Stimulated activated naive CD8-positive, alpha-beta T cell treated with anti-CD3 and anti-CD28 coated beads, Interleukin-15, Interleukin-2, amounts not matched to agents 100 U/mL and 50 U/mL, for 24 hours (primary cell): ENCODE data around the gene THBS1.

Experiments
- ATAC-seq: fragments of 150-1000 bp; cut with Tn5 transposase; one replicate; pipeline ENCODE4 v1.10.0; 2021
- DNase-seq: peaks from one replicate; pipeline ENCODE4 v3.0.0; 2021

The THBS1 gene

DNA sequence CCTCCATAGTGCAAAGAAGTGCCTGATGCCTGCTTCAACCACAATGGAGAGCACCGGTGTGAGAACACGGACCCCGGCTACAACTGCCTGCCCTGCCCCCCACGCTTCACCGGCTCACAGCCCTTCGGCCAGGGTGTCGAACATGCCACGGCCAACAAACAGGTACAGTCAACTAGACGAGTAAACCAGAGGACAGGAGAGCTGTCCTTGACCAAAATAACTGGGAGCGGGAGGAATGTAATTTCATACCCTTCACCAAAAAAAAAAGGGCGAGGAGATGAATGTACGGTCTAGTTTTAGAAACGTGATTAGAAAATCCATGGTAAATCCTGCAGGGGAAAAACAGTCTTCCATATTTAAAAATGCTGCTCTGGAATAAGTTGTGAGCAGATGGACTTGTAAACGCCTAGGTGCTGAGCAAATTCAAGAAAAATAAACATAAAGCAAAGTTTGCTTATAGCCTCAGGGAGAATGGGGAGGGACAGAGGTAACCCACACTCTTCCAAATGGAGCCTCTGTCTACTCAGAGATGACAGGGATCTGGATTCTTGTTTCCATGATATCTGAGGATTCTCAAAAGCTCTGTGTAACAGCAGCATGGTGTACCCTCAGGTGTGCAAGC lies 8.4 kb downstream of the THBS1 start:
- DNase-seq: no peak
- no peak for ATAC-seq

DNA sequence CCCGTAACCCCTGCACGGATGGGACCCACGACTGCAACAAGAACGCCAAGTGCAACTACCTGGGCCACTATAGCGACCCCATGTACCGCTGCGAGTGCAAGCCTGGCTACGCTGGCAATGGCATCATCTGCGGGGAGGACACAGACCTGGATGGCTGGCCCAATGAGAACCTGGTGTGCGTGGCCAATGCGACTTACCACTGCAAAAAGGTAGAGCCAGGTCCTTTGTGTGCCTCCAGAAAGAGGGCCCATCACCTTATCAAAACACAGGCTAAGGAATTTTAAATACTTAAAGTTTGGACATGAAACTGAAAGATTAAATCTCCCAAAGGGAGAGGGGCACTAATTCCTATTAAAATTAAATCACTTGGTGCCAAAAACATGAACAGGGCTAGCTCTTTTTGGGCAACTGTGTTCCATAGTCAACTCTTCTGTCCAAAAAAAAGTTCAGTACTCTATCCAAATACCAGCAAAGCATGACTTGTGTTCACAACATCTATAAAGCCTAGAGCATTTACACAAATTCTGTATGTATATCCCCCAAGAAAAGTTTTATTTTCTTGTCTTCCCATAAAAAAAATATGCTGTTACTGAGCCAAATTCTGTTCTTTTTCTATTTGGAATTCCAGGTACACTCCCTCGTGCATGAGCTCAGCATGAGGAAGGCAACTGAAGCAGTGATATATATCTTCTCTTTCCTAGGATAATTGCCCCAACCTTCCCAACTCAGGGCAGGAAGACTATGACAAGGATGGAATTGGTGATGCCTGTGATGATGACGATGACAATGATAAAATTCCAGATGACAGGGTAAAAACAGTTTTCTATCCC lies 9.2 kb downstream of the THBS1 start:
- DNase-seq (no peak), ATAC-seq (no peak)

DNA sequence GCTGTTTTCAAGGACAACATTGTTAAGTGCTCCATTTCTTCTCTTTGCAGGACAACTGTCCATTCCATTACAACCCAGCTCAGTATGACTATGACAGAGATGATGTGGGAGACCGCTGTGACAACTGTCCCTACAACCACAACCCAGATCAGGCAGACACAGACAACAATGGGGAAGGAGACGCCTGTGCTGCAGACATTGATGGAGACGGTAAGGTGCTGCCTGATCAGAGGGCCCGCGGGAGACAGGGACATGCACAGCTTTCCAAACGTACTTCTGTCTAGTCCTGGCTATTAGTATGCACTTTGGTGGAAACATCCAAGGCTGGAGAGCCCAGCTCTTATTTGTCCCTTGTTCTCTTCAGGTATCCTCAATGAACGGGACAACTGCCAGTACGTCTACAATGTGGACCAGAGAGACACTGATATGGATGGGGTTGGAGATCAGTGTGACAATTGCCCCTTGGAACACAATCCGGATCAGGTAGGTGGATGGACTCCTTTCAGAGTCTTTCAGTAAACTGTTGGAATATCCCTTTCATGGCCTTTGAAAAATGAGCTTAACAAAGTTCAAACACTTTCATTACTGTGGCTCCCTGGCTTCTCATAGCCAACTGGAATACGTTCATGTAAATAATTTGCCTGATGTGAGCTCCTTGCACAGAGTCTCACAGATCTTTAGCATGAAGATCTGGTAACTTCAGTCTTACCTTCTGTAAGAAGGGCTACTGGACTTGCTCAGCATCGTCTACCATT lies 10.4 kb downstream of the THBS1 start:
- no peak for ATAC-seq

DNA sequence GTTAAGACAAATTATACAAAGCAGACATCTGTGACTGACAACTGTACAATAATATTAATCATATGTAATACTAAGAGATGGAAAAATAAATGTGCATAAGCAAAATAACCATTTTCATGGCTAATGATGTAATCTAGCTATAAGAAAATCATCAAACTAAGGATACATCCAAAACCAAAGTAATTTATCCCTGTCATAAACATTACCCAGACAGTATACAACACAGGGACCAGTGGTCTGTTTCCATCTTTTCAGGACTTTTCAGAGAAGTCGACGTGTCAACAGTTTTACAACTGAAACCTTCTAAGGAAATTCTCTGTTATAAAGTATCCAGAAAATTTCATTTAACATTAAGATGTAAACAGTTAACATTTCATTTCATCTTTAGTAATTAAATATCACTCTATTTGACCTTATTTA lies 11.0 kb downstream of the THBS1 start:
- DNase-seq (no peak), ATAC-seq (no peak)

More for the DNA sequence above, 10.4 kb downstream of the THBS1 start:
- DNase-seq: no peak

DNA sequence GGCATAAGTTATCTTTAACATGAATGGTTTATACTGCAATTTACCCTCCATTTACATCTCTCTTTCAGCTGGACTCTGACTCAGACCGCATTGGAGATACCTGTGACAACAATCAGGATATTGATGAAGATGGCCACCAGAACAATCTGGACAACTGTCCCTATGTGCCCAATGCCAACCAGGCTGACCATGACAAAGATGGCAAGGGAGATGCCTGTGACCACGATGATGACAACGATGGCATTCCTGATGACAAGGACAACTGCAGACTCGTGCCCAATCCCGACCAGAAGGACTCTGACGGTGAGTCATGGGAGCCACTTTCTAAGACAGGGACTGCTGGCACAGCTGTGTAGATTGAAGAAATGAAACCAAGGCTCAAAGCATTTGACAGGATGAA lies 11.6 kb downstream of the THBS1 start:
- no peak for DNase-seq
- ATAC-seq: no peak

DNA sequence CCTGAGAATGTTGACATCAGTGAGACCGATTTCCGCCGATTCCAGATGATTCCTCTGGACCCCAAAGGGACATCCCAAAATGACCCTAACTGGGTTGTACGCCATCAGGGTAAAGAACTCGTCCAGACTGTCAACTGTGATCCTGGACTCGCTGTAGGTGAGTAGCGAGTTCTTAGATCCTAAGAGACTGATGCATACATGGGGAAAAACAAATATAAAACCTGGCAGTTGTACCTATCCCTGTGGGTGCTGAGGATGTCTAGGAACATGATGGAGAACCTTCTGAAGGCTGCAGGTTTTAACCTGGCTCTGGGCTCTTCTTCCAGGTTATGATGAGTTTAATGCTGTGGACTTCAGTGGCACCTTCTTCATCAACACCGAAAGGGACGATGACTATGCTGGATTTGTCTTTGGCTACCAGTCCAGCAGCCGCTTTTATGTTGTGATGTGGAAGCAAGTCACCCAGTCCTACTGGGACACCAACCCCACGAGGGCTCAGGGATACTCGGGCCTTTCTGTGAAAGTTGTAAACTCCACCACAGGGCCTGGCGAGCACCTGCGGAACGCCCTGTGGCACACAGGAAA lies 12.3 kb downstream of the THBS1 start:
- no peak for ATAC-seq
- no peak for DNase-seq

DNA sequence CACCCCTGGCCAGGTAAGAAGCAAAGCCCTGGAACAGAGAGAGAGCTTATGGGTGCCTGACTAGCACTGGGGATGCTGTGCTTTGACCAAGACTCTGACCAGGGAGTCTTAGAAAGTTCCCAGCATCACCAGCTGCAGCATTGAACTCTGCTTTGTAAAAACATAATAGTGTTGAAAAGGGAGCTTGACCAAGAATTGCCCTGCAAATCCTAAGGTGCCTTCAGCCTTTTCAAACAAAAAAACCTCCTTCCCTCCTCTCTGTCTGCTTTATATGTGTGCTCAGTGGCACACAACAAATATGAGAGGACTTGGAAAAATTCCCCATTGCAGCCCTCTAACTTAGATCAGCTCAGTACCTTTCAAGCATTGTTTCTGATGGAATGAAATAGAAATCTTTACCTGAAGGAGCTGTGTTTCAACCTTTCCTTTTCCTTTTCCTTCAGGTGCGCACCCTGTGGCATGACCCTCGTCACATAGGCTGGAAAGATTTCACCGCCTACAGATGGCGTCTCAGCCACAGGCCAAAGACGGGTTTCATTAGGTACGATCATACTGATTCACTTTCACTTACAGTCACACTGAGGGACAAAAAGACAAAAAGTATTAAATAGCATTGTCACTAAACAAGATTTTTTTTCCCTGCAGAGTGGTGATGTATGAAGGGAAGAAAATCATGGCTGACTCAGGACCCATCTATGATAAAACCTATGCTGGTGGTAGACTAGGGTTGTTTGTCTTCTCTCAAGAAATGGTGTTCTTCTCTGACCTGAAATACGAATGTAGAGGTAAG lies 13.0 kb downstream of the THBS1 start:
- peak; percentile 40 for DNase-seq
- ATAC-seq: peak; percentile 76

DNA sequence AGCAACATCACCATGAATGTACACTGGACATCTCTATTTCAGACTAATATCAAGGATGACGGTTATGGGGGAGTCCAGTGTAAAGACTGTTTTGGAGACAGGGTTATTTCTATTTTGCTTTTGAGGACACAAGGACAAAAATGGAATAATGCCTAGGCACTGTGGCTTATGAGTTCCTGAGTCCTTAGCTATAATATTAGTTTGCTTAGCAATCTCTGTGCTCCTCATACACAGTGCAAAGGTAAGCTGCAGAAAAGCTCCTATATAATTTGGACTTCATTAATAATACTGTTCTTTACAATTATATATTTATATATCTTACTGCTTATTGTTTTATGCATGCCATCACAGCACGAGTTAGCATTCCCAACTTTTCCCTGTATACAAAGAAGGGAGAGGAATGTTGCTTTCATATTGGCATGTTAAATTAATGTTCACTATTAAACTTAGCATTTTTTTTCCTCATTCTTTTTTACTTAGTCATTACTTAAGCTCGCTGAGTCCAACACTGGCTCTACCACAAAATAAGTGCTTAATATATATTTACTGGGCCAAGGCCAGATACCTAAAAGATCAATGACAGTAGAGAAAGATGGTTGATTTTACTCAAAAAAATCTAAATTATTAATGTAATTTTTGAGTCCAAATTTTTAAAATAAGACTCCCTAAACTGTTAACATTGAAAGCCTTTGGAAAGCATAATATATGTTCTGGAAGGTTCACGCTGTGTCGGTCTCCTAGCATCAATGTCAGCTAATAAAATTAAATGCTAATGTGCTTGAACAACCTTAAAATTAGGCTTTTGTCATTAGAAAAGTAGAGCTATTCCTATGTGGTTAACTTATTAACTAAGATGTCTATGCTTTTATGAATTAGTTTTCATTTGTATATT lies 13.8 kb downstream of the THBS1 start:
- no peak for ATAC-seq
- DNase-seq: no peak

DNA sequence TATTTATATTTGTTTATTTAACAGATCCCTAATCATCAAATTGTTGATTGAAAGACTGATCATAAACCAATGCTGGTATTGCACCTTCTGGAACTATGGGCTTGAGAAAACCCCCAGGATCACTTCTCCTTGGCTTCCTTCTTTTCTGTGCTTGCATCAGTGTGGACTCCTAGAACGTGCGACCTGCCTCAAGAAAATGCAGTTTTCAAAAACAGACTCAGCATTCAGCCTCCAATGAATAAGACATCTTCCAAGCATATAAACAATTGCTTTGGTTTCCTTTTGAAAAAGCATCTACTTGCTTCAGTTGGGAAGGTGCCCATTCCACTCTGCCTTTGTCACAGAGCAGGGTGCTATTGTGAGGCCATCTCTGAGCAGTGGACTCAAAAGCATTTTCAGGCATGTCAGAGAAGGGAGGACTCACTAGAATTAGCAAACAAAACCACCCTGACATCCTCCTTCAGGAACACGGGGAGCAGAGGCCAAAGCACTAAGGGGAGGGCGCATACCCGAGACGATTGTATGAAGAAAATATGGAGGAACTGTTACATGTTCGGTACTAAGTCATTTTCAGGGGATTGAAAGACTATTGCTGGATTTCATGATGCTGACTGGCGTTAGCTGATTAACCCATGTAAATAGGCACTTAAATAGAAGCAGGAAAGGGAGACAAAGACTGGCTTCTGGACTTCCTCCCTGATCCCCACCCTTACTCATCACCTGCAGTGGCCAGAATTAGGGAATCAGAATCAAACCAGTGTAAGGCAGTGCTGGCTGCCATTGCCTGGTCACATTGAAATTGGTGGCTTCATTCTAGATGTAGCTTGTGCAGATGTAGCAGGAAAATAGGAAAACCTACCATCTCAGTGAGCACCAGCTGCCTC lies 14.7 kb downstream of the THBS1 start:
- ATAC-seq (no peak), DNase-seq (no peak)

DNA sequence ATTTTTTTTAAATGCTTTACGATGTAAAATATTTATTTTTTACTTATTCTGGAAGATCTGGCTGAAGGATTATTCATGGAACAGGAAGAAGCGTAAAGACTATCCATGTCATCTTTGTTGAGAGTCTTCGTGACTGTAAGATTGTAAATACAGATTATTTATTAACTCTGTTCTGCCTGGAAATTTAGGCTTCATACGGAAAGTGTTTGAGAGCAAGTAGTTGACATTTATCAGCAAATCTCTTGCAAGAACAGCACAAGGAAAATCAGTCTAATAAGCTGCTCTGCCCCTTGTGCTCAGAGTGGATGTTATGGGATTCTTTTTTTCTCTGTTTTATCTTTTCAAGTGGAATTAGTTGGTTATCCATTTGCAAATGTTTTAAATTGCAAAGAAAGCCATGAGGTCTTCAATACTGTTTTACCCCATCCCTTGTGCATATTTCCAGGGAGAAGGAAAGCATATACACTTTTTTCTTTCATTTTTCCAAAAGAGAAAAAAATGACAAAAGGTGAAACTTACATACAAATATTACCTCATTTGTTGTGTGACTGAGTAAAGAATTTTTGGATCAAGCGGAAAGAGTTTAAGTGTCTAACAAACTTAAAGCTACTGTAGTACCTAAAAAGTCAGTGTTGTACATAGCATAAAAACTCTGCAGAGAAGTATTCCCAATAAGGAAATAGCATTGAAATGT lies 15.6 kb downstream of the THBS1 start:
- ATAC-seq (no peak), DNase-seq (no peak)

DNA sequence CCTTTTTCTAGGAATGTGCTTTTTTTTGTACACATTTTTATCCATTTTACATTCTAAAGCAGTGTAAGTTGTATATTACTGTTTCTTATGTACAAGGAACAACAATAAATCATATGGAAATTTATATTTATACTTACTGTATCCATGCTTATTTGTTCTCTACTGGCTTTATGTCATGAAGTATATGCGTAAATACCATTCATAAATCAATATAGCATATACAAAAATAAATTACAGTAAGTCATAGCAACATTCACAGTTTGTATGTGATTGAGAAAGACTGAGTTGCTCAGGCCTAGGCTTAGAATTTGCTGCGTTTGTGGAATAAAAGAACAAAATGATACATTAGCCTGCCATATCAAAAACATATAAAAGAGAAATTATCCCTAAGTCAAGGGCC lies 16.5 kb downstream of the THBS1 start:
- ATAC-seq (no peak), DNase-seq (no peak)

DNA sequence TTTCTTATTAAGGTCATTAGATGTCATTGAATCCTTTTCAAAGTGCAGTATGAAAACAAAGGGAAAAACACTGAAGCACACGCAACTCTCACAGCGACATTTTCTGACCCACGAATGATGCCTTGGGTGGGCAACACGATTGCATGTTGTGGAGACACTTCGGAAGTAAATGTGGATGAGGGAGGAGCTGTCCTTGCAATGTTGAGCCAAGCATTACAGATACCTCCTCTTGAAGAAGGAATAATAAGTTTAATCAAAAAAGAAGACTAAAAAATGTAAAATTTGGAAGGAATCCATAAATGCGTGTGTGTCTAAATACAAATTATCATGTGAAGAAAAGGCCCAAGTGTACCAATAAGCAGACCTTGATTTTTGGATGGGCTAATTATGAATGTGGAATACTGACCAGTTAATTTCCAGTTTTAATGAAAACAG lies 16.9 kb downstream of the THBS1 start:
- ATAC-seq: no peak

DNA sequence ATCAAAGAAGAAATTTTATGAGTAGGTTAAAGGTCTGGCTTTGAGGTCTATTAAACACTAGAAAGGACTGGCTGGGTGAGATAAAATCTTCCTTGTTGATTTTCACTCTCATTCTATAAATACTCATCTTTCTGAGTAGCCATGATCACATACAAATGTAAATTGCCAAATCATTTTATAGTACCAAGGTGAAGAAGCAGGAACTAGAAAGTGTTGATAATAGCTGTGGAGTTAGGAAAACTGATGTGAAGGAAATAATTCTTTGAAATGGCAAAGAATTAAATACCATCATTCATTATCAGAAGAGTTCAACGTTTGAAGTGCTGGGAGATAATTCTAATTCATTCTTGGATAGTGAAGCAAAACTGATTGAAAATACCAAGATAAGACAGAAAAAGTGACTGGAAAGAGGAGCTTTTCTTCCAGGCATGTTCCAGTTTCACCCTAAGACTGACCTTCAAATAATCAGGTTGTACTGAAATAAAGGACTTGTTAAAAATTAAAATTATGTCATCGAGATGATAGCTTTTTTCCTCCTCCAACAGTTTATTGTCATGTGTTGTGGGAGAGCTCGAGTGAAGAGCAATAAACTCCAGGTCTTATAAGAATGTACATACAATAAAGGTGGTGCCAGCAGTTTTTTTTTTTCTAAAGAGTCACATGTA lies 17.4 kb downstream of the THBS1 start:
- DNase-seq (no peak), ATAC-seq (no peak)

More for the DNA sequence above, 16.9 kb downstream of the THBS1 start:
- no peak for DNase-seq

DNA sequence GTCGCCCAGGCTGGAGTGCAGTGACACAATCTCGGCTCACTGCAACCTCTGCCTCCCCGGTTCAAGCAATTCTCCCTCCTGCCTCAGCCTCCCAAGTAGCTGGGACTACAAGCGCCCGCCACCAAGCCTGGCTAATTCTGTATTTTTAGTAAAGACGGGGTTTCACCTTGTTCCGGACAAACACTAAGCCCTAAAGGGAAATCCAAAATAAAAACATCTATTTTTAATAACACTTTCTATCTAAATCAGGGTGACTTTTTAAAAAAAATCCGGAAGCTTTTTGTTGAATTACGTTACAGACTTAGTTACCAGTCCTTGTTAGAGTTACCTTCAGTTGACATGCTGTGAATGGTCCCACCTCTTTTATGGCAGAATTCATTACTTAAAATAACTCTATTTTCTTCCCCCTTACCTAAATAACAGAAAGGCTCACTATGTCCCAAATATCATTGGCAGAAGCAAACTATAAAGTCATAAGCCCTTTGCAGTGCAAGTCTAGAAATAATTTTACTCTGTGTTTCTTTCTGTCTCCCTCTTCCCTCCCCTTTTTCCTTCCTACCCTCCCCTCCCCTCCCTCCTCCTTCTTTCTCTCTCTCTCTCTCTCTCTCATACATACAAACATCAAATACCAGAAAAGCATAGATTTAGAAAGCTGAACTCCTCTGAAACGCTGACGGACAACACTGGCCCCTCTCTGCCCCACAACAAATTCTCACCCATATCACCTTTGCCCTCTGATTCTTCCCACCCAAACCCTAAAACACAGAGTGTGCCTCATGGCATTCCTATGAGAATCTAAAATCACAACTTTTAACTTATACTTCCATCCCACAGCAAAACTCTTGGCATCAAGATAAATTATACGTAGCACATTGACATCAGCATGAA lies 18.3 kb downstream of the THBS1 start:
- no peak for DNase-seq

DNA sequence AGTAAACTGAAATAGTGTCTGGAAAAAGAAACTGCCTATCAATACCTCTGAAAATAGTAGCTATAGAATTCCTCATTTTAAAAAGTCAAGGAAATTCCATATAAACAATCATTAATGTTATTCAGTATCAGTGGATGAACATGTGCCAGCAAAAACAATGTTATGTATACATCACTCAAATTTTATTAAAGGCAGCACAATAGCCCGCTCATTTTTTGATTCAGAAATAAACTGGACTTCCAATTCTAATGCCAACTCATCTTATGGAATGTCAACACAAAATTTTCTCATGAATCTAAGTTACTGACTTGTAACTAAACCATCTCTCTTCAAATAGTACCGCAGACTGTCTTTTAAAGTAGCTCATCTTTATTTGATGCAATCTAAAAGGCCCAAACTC lies 19.0 kb downstream of the THBS1 start:
- DNase-seq: no peak
- ATAC-seq: no peak

More for the DNA sequence above, 18.3 kb downstream of the THBS1 start:
- ATAC-seq: no peak

DNA sequence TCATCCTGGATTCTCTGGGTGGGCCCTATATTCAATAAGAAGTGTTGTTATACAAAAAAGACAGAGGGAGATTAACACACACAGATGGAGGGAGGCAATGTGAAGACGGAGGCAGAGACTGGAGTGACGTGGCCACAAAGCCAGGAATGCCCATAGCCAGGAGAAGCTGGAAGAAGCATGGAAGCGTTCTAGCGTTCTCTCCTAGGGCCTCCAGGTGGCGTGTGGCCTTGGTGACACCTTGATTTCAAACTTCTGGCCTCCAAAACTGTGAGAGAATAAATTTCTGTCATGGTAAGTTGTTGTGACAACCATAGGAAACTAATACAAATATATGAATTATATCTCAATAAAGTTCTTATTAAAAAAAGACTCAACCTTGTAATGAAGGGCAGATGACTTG lies 21.3 kb downstream of the THBS1 start:
- ATAC-seq (no peak), DNase-seq (no peak)

DNA sequence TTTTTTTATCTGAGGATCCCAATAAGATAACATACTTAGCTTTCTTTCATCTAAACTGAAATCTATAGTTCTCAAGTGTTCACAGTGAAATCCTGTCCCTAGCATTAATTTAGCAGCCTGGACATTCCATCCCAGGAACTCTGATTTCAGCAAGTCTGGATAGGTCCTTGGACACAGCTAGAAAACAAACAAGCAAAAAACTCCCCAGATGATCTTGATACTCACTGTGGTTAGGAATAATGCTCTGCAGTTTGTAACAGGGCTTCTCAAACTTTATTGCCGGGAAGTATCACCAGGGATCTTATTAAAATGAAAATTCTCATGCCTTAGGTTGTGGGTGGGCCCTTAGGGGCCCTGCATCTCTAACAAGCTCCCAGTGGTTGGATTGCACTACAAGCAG lies 24.3 kb downstream of the THBS1 start:
- no peak for DNase-seq
- ATAC-seq: no peak
